Thyroid gland (tissue), 4 donors: ENCODE data around the gene PRRC2A. TPM values are rescaled to one million over a fixed set of nuclear protein-coding genes. Genes with fewer than 3 reads are reported as not detected.
A peak's percentile ranks its signal among the peaks of the same experiment; 100 is the strongest.

Experiments
- DNase-seq, 2 donors: peaks; one replicate each; pipeline ENCODE4 v3.0.0-alpha.2; 2019
- H3K27ac ChIP-seq, 3 donors: fragments of 200-600 bp; sonication (generic); 1 replicate in 2 of 3; 2 replicates in 1 of 3; pipeline ENCODE4 v1.5.1; 2016 to 2019; ENCODE audit warnings: mild to moderate bottlenecking in 1 of 3, moderate library complexity in 1 of 3
- H3K27me3 ChIP-seq: fragments of 200-600 bp; sonication (generic); one replicate; pipeline ENCODE4 v1.5.1; 2019
- H3K36me3 ChIP-seq, 2 donors: fragments of 200-600 bp; sonication (generic); one replicate each; pipeline ENCODE4 v1.5.1; 2016 to 2019
- H3K4me1 ChIP-seq, 2 donors: fragments of 200-600 bp; sonication (generic); one replicate each; pipeline ENCODE4 v1.5.1; 2017 to 2019
- H3K4me3 ChIP-seq, 3 donors: fragments of 200-600 bp; sonication (generic); replicated peaks in 1 of 3; 1 replicate in 2 of 3; 2 replicates in 1 of 3; pipeline ENCODE4 v1.5.1; 2016; ENCODE audit warnings: mild to moderate bottlenecking in 1 of 3
- H3K9me3 ChIP-seq: fragments of 200-600 bp; sonication (generic); one replicate; pipeline ENCODE4 v1.5.1; 2017
- POLR2A ChIP-seq, 2 donors: fragments of 450-650 bp; IDR thresholded peaks; one replicate each; pipeline ENCODE4 v1.6.1; 2017; ENCODE audit warnings: antibody characterized with exemption in 2 of 2, mild to moderate bottlenecking in 2 of 2, moderate library complexity in 1 of 2
- WGBS, 2 donors: methylation state at CpG; one replicate each; pipeline ENCODE4 v1.1.5; 2017; 5-methylcytosine and 5-hydroxymethylcytosine counted together
- intact Hi-C: fragments of 100-400 bp; cut with DNase I; formaldehyde crosslinking; loops from one replicate; pipeline ENCODE4 v1.15.1; 2023
- total RNA-seq, 4 donors: library from RNA; depleted of rRNA; stranded (reverse); fragments of >200 nt; gene quantifications; one replicate each; pipeline ENCODE4 v1.2.3, GENCODE V29; 2016
- TF ChIP-seq, protein P1 (sequence below), 6 experiments: fragments of 200-600 bp in 3 of 6; fragments of 450-650 bp in 3 of 6; sonication (generic) in 3 of 6; IDR thresholded peaks; one replicate each; pipeline ENCODE4 v1.5.1; 2016 to 2019; ENCODE audit warnings: antibody characterized with exemption in 6 of 6, mild to moderate bottlenecking in 2 of 6, inconsistent platforms in 1 of 6, moderate library complexity in 1 of 6

Gene PRRC2A
- 100 to 1,000 TPM in 1 of 4 donors, 10 to 100 TPM in 3; 68.5 to 127 (median 86.7) TPM for total RNA-seq

GRCh38 chr6:31620586-31621319 lies at the start of gene PRRC2A:
PRRC2A (plus strand) TSS chr6:31620715; CDS start chr6:31622790, 2,075 bp downstream.
- intact Hi-C loops = no loop called here
- Histone ChIP-seq H3K9me3 (no peaks in the 10 kb centered on the region), H3K27me3 (no peaks in the 10 kb centered on the region), H3K27ac (peak within 1 kb of the TSS; percentile 97 to 99 (median 97)), H3K4me3 (peak within 1 kb of the TSS; percentile 37 to 93 (median 51)), H3K36me3 (peaks cover 19 to 24% of the 10 kb centered on the region in 2 donors), H3K4me1 (peaks cover 9 to 12% of the 10 kb centered on the region in 2 donors)
- 1 to 2% methylated on average over 31 to 37 of the region's 67 CpGs for WGBS, 2 donors
- peak in 1 of 2 donors; percentile 78 for DNase-seq
- TF ChIP-seq, protein P1, sequence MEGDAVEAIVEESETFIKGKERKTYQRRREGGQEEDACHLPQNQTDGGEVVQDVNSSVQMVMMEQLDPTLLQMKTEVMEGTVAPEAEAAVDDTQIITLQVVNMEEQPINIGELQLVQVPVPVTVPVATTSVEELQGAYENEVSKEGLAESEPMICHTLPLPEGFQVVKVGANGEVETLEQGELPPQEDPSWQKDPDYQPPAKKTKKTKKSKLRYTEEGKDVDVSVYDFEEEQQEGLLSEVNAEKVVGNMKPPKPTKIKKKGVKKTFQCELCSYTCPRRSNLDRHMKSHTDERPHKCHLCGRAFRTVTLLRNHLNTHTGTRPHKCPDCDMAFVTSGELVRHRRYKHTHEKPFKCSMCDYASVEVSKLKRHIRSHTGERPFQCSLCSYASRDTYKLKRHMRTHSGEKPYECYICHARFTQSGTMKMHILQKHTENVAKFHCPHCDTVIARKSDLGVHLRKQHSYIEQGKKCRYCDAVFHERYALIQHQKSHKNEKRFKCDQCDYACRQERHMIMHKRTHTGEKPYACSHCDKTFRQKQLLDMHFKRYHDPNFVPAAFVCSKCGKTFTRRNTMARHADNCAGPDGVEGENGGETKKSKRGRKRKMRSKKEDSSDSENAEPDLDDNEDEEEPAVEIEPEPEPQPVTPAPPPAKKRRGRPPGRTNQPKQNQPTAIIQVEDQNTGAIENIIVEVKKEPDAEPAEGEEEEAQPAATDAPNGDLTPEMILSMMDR (IDR thresholded peaks at IDR 0.05) = no peak
- peak in 1 of 2 donors; percentile 48 for TF ChIP-seq POLR2A (IDR thresholded peaks at IDR 0.05)

DNA sequence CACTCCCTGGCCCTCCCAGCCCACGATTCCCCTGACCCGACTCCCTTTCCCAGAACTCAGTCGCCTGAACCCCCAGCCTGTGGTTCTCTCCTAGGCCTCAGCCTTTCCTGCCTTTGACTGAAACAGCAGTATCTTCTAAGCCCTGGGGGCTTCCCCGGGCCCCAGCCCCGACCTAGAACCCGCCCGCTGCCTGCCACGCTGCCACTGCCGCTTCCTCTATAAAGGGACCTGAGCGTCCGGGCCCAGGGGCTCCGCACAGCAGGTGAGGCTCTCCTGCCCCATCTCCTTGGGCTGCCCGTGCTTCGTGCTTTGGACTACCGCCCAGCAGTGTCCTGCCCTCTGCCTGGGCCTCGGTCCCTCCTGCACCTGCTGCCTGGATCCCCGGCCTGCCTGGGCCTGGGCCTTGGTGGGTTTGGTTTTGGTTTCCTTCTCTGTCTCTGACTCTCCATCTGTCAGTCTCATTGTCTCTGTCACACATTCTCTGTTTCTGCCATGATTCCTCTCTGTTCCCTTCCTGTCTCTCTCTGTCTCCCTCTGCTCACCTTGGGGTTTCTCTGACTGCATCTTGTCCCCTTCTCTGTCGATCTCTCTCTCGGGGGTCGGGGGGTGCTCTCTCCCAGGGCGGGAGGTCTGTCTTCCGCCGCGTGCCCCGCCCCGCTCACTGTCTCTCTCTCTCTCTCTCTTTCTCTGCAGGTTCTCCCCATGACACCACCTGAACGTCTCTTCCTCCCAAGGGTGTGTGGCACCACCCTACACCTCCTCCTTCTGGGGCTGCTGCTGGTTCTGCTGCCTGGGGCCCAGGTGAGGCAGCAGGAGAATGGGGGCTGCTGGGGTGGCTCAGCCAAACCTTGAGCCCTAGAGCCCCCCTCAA lies 48.2 kb upstream of the PRRC2A start, which contains the start of gene LTA:
LTA (plus strand) TSS at position 249 of the 871 bp plus-strand sequence; CDS start at position 703, 454 bp downstream.
- H3K4me3 ChIP-seq = no peak within 1 kb of the TSS

DNA sequence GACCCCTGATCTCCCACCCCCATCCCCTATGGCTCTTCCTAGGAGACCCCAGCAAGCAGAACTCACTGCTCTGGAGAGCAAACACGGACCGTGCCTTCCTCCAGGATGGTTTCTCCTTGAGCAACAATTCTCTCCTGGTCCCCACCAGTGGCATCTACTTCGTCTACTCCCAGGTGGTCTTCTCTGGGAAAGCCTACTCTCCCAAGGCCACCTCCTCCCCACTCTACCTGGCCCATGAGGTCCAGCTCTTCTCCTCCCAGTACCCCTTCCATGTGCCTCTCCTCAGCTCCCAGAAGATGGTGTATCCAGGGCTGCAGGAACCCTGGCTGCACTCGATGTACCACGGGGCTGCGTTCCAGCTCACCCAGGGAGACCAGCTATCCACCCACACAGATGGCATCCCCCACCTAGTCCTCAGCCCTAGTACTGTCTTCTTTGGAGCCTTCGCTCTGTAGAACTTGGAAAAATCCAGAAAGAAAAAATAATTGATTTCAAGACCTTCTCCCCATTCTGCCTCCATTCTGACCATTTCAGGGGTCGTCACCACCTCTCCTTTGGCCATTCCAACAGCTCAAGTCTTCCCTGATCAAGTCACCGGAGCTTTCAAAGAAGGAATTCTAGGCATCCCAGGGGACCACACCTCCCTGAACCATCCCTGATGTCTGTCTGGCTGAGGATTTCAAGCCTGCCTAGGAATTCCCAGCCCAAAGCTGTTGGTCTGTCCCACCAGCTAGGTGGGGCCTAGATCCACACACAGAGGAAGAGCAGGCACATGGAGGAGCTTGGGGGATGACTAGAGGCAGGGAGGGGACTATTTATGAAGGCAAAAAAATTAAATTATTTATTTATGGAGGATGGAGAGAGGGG lies 47.0 kb upstream of the PRRC2A start:
- Histone ChIP-seq H3K9me3 (no peaks in the 10 kb centered on the region), H3K4me3 (no peak overlapping the region), H3K27me3 (no peaks in the 10 kb centered on the region), H3K27ac (no peak overlapping the region), H3K36me3 (no peaks in the 10 kb centered on the region), H3K4me1 (no peaks in the 10 kb centered on the region)
- WGBS, 2 donors = 87 to 89% methylated on average over 9 of the region's 9 CpGs
- DNase-seq = no peak
- TF ChIP-seq, protein P1 (IDR thresholded peaks at IDR 0.05) = no peak
- TF ChIP-seq POLR2A (IDR thresholded peaks at IDR 0.05) = no peak
- intact Hi-C loops = no loop called here

More for the DNA sequence above, 48.2 kb upstream of the PRRC2A start, which contains the start of gene LTA:
- no peaks in the 10 kb centered on the region for H3K36me3 ChIP-seq
- TF ChIP-seq, protein P1 (IDR thresholded peaks at IDR 0.05) = no peak
- no peak for TF ChIP-seq POLR2A (IDR thresholded peaks at IDR 0.05)
- H3K27me3 ChIP-seq = no peaks in the 10 kb centered on the region
- no peaks in the 10 kb centered on the region for H3K9me3 ChIP-seq
- DNase-seq = no peak
- H3K4me1 ChIP-seq = no peaks in the 10 kb centered on the region
- intact Hi-C loops = no loop called here
- H3K27ac ChIP-seq = no peak within 1 kb of the TSS
- 86 to 89% methylated on average over 27 of the region's 27 CpGs for WGBS, 2 donors

DNA sequence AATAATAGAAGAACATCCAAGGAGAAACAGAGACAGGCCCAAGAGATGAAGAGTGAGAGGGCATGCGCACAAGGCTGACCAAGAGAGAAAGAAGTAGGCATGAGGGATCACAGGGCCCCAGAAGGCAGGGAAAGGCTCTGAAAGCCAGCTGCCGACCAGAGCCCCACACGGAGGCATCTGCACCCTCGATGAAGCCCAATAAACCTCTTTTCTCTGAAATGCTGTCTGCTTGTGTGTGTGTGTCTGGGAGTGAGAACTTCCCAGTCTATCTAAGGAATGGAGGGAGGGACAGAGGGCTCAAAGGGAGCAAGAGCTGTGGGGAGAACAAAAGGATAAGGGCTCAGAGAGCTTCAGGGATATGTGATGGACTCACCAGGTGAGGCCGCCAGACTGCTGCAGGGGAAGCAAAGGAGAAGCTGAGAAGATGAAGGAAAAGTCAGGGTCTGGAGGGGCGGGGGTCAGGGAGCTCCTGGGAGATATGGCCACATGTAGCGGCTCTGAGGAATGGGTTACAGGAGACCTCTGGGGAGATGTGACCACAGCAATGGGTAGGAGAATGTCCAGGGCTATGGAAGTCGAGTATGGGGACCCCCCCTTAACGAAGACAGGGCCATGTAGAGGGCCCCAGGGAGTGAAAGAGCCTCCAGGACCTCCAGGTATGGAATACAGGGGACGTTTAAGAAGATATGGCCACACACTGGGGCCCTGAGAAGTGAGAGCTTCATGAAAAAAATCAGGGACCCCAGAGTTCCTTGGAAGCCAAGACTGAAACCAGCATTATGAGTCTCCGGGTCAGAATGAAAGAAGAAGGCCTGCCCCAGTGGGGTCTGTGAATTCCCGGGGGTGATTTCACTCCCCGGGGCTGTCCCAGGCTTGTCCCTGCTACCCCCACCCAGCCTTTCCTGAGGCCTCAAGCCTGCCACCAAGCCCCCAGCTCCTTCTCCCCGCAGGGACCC lies 46.1 kb upstream of the PRRC2A start:
- Histone ChIP-seq H3K27me3 (no peaks in the 10 kb centered on the region), H3K9me3 (no peaks in the 10 kb centered on the region), H3K4me1 (no peaks in the 10 kb centered on the region), H3K4me3 (no peak overlapping the region), H3K36me3 (no peaks in the 10 kb centered on the region), H3K27ac (no peak overlapping the region)
- DNase-seq = no peak
- 82 to 85% methylated on average over 14 of the region's 14 CpGs for WGBS, 2 donors
- TF ChIP-seq, protein P1 (IDR thresholded peaks at IDR 0.05) = no peak
- no peak for TF ChIP-seq POLR2A (IDR thresholded peaks at IDR 0.05)
- intact Hi-C loops = no loop called here
